GM12878 (cell line): Measurements from ENCODE around the gene CMSS1.

ENCODE experiments used
- CHD2 ChIP-seq: IDR thresholded peaks from 2 replicates; pipeline ENCODE4 v1.6.1; 2011; ENCODE audit warnings: low read depth, low read length, improper control_type of control experiment, borderline replicate concordance
- EGR1 ChIP-seq, 2 experiments: IDR thresholded peaks; 1 replicate in 1 of 2; 2 replicates in 1 of 2; pipeline ENCODE4 v1.6.1; 2011 to 2012; ENCODE audit warnings: low read depth in 2 of 2, low read length in 2 of 2, borderline replicate concordance in 1 of 2, mild to moderate bottlenecking in 1 of 2, moderate library complexity in 1 of 2
- NFIC ChIP-seq: IDR thresholded peaks from 2 replicates; pipeline ENCODE4 v1.6.1; 2012; ENCODE audit warnings: low read depth, mild to moderate bottlenecking, inconsistent platforms, low read length, moderate library complexity
- NFYB ChIP-seq: IDR thresholded peaks from 2 replicates; pipeline ENCODE4 v1.6.1; 2011; ENCODE audit warnings: low read depth, mild to moderate bottlenecking, low read length, improper control_type of control experiment, moderate library complexity; ENCODE audit not compliant: insufficient read depth
- RAD21 ChIP-seq: IDR thresholded peaks from 2 replicates; pipeline ENCODE4 v1.6.1; 2011; ENCODE audit warnings: mild to moderate bottlenecking, low read depth, low read length, moderate library complexity; ENCODE audit not compliant: insufficient read depth
- RCOR1 ChIP-seq: conservative IDR thresholded peaks from 2 replicates; pipeline ENCODE4 v1.6.1; 2012; ENCODE audit warnings: low read depth, low read length, improper control_type of control experiment
- SMC3 ChIP-seq: IDR thresholded peaks from 2 replicates; pipeline ENCODE4 v1.6.1; 2011; ENCODE audit warnings: low read length, improper control_type of control experiment, borderline replicate concordance
- SPI1 ChIP-seq: IDR thresholded peaks from 2 replicates; pipeline ENCODE4 v1.6.1; 2011; ENCODE audit warnings: low read depth, mild to moderate bottlenecking, low read length, moderate library complexity, borderline replicate concordance; ENCODE audit not compliant: insufficient read depth
- TAF1 ChIP-seq: IDR thresholded peaks from 2 replicates; pipeline ENCODE4 v1.6.1; 2011; ENCODE audit warnings: mild to moderate bottlenecking, low read depth, low read length, borderline replicate concordance
- TF ChIP-seq, protein P1 (sequence below), 3 experiments: IDR thresholded peaks in 2 of 3; conservative IDR thresholded peaks in 1 of 3; 2 replicates each; pipeline ENCODE4 v1.5.1; 2011; ENCODE audit warnings: low read depth in 3 of 3, low read length in 3 of 3, mild to moderate bottlenecking in 3 of 3, control low read depth in 2 of 3, moderate library complexity in 2 of 3, inconsistent platforms in 1 of 3, mixed read lengths in 1 of 3; ENCODE audit not compliant: control insufficient read depth in 2 of 3, insufficient read depth in 1 of 3; ENCODE audit errors: extremely low read depth in 1 of 3
- TF ChIP-seq, protein P2 (sequence below): IDR thresholded peaks from 2 replicates; pipeline ENCODE4 v1.6.1; 2011; ENCODE audit warnings: borderline replicate concordance, low read depth, mild to moderate bottlenecking, moderate library complexity, mixed read lengths, low read length; ENCODE audit not compliant: insufficient read depth; ENCODE audit errors: extremely low read length
- TF ChIP-seq, protein P3 (sequence below): fragments of 450-650 bp; IDR thresholded peaks from 2 replicates; pipeline ENCODE4 v1.6.1; 2016; ENCODE audit warnings: mild to moderate bottlenecking, moderate library complexity, borderline replicate concordance
- TF ChIP-seq, protein P4 (sequence below): IDR thresholded peaks from 2 replicates; pipeline ENCODE4 v1.6.1; 2011; ENCODE audit warnings: low read depth, low read length, improper control_type of control experiment, borderline replicate concordance
- TF ChIP-seq, protein P5 (sequence below): IDR thresholded peaks from 2 replicates; pipeline ENCODE4 v1.6.1; 2012; ENCODE audit warnings: low read depth, low read length, improper control_type of control experiment

DNA sequence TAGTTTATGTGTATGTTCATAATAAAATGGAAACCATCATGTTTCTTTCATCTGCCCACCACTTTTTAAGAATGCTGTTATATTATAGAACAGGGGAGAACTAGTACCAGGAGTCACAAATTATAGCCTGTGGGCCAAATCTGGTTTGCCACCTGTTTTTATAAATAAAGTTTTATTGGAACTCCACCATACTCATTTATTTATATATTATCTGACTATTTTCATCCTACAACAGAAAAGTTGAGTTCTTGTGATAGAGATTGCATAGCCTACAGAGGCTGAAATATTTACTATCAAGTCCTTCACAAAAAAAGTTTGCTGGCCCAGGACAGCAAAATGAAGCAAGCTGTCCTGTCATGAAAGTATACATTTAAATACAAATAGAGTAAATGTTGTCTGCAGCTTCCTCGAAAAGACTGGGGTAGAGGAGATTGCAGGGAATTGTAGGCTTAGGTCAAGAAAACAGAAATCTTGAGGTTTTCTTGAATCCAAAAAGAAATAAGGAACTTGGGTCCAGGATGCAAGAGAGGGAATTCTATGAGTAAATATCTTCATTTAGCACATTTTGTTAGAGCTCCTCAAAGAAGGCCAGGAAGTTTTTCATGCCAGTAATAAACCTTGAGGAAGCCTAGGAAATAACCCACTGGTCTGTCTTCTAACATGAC, 255.5 kb downstream of the CMSS1 start:
- TF ChIP-seq NFIC (no peak), NFYB (no peak), RCOR1 (no peak), RAD21 (no peak), CHD2 (no peak), EGR1 (IDR thresholded peaks at IDR 0.05; ENCODE audit: borderline replicate concordance in 1 of 2, low read depth in 2 of 2, low read length in 2 of 2) (no peak), SMC3 (no peak), SPI1 (no peak), TAF1 (no peak)
- TF ChIP-seq, protein P1, sequence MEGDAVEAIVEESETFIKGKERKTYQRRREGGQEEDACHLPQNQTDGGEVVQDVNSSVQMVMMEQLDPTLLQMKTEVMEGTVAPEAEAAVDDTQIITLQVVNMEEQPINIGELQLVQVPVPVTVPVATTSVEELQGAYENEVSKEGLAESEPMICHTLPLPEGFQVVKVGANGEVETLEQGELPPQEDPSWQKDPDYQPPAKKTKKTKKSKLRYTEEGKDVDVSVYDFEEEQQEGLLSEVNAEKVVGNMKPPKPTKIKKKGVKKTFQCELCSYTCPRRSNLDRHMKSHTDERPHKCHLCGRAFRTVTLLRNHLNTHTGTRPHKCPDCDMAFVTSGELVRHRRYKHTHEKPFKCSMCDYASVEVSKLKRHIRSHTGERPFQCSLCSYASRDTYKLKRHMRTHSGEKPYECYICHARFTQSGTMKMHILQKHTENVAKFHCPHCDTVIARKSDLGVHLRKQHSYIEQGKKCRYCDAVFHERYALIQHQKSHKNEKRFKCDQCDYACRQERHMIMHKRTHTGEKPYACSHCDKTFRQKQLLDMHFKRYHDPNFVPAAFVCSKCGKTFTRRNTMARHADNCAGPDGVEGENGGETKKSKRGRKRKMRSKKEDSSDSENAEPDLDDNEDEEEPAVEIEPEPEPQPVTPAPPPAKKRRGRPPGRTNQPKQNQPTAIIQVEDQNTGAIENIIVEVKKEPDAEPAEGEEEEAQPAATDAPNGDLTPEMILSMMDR (IDR thresholded peaks at IDR 0.05 in 2 of 3, conservative IDR thresholded peaks at IDR 0.05 in 1 of 3; ENCODE audit: control insufficient read depth in 2 of 3, extremely low read depth in 1 of 3, insufficient read depth in 1 of 3, low read depth in 3 of 3, low read length in 3 of 3): no peak
- TF ChIP-seq, protein P2, sequence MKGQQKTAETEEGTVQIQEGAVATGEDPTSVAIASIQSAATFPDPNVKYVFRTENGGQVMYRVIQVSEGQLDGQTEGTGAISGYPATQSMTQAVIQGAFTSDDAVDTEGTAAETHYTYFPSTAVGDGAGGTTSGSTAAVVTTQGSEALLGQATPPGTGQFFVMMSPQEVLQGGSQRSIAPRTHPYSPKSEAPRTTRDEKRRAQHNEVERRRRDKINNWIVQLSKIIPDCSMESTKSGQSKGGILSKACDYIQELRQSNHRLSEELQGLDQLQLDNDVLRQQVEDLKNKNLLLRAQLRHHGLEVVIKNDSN: no peak
- TF ChIP-seq, protein P3, sequence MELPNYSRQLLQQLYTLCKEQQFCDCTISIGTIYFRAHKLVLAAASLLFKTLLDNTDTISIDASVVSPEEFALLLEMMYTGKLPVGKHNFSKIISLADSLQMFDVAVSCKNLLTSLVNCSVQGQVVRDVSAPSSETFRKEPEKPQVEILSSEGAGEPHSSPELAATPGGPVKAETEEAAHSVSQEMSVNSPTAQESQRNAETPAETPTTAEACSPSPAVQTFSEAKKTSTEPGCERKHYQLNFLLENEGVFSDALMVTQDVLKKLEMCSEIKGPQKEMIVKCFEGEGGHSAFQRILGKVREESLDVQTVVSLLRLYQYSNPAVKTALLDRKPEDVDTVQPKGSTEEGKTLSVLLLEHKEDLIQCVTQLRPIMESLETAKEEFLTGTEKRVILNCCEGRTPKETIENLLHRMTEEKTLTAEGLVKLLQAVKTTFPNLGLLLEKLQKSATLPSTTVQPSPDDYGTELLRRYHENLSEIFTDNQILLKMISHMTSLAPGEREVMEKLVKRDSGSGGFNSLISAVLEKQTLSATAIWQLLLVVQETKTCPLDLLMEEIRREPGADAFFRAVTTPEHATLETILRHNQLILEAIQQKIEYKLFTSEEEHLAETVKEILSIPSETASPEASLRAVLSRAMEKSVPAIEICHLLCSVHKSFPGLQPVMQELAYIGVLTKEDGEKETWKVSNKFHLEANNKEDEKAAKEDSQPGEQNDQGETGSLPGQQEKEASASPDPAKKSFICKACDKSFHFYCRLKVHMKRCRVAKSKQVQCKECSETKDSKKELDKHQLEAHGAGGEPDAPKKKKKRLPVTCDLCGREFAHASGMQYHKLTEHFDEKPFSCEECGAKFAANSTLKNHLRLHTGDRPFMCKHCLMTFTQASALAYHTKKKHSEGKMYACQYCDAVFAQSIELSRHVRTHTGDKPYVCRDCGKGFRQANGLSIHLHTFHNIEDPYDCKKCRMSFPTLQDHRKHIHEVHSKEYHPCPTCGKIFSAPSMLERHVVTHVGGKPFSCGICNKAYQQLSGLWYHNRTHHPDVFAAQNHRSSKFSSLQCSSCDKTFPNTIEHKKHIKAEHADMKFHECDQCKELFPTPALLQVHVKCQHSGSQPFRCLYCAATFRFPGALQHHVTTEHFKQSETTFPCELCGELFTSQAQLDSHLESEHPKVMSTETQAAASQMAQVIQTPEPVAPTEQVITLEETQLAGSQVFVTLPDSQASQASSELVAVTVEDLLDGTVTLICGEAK: peak; percentile 85
- TF ChIP-seq, protein P4, sequence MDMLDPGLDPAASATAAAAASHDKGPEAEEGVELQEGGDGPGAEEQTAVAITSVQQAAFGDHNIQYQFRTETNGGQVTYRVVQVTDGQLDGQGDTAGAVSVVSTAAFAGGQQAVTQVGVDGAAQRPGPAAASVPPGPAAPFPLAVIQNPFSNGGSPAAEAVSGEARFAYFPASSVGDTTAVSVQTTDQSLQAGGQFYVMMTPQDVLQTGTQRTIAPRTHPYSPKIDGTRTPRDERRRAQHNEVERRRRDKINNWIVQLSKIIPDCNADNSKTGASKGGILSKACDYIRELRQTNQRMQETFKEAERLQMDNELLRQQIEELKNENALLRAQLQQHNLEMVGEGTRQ: no peak
- TF ChIP-seq, protein P5, sequence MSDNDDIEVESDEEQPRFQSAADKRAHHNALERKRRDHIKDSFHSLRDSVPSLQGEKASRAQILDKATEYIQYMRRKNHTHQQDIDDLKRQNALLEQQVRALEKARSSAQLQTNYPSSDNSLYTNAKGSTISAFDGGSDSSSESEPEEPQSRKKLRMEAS: no peak
